KOPT-K1 (cell line): ENCODE measurements around the gene TRAFD1.

Experiments
- H3K27ac ChIP-seq: fragments of 200-600 bp; sonication (generic); 2 replicates; pipeline ENCODE4 v1.5.1; 2016; ENCODE audit warnings: antibody characterized with exemption, mild to moderate bottlenecking, low read depth, low read length; ENCODE audit not compliant: poor library complexity, severe bottlenecking
- H3K36me3 ChIP-seq: fragments of 200-600 bp; sonication (generic); 2 replicates; pipeline ENCODE4 v1.5.1; 2017; ENCODE audit warnings: antibody characterized with exemption, mild to moderate bottlenecking, low read length, moderate library complexity; ENCODE audit not compliant: insufficient read depth
- H3K9me3 ChIP-seq: fragments of 200-600 bp; sonication (generic); 2 replicates; pipeline ENCODE4 v1.5.1; 2017; ENCODE audit warnings: antibody characterized with exemption, low read length, mild to moderate bottlenecking; ENCODE audit not compliant: insufficient read depth, poor library complexity, severe bottlenecking

TRAFD1 gene

DNA sequence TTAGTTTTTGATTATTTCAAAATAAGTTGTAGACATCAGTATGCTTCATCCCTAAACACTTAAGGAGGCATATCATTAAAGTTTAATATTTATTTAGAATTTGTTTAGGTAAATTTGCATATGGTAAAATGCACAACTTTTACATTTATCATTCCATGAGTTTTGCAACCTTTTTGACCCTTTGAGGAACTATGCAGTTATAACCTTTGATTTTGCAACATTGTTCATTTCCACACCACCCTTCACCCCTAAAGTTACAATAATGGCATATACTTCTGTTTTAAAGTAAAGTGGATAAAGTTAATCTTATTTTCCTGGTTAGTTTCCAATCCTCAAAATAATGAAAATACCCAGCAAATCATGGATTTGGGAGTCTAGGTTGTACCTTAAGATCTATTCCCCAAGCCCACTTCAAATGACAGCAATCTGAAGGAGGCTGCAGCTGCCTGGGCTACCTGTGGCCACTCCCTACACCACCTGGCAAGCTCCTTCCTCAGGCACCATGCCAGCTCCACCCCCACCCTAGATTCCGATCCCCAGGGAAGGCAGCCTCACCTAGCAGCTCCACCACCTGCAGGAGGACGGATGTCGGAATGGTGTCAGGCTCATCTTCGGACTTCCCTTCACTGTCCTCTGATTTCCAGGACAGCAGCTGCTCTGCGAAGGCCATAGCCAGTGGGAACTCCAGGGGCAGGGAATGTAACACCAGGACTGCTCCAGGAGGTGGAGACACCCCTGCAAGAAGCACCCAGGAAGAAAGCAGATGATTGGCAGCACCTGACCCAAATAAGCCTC, 65.1 kb downstream of the TRAFD1 start:
- Histone ChIP-seq H3K9me3 (no peaks in the 10 kb centered on the region), H3K36me3 (peaks cover 70% of the 10 kb centered on the region), H3K27ac (no peak overlapping the region)

GRCh38 chr12:112191201-112191600, 65.8 kb downstream of the TRAFD1 start:
- Histone ChIP-seq H3K9me3 (no peaks in the 10 kb centered on the region), H3K27ac (no peak overlapping the region), H3K36me3 (peaks cover 68% of the 10 kb centered on the region)

DNA sequence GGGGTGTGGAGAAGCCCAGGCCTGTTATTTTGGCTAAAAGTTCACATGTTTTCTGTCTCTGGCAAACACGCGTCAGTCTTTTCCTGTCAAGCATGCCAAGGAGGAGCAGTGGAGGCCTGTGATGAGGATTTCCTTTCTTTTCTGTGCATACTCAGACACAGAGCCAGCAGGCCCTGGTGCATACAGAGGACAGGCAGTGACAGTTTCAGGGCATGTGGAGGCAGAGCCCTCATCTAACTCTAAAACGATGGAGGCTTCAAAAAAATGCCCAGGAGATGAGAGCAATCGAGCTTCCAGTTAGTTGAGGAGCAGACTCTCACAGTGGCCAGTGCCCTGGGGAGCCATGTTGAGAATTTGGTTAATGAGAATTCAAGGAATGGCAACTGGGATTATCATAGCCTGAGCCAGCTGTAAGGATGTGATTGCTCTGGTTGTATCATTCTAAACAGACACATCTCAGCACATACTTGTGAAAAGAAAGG, 66.5 kb downstream of the TRAFD1 start:
- Histone ChIP-seq H3K9me3 (no peaks in the 10 kb centered on the region), H3K27ac (no peak overlapping the region), H3K36me3 (peaks cover 68% of the 10 kb centered on the region)

DNA sequence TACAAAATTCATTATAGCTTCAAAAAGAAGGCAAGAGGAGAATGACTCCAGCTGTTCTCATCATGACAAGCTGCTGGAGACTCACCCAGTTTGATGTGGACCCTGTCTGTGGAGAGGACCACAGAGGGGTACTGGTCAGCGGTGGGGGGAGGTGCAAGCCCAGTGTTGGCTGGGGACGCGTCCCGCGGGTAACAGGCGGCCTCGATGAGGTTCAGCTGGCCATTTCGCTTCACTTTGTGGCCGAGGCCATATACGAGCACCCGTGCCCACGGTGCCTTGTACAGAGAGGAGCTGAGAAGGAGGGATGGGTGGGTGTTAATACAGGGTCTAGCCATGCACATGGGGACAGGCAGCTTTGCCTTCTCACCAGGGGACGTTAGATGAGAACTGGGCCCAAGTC, 67.1 kb downstream of the TRAFD1 start:
- H3K36me3 ChIP-seq, result peaks cover 66% of the 10 kb centered on the region

GRCh38 chr12:112194601-112195247, 69.4 kb downstream of the TRAFD1 start:
- H3K9me3 ChIP-seq, result no peaks in the 10 kb centered on the region
- no peak overlapping the region for H3K27ac ChIP-seq
- peaks cover 75% of the 10 kb centered on the region for H3K36me3 ChIP-seq

More for the DNA sequence above, 67.1 kb downstream of the TRAFD1 start:
- Histone ChIP-seq H3K9me3 (no peaks in the 10 kb centered on the region), H3K27ac (no peak overlapping the region)

DNA sequence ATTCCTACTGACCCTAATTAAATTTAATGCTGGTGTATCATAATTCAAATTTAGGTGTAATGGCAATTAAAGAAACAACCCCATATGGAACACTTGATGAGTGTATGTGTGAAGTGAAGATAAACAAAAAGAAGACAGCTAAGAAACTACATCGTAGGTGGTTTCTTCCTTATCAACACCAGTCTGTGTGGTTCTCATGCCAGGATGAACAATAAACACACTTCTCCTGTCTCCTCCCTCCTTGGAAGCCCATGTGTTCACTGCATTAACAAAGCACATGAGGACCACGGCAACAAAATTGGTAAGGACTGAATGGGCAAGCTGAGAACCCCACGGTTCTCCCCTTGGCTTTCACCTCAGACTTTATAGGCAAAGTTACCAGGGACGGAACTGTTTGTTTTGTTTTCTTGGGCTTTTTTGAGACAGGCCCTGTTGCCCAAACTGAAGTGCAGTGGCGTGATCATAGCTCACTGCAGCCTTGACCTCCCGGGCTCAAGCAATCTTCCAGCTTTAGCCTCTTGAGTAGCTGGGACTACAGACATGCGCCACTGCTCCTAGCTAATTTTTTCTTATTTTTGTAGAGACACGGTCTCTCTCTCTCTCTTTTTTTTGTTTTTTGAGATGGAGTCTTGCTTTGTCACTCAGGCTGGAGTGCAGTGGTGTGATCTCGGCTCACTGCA, 71.0 kb downstream of the TRAFD1 start:
- Histone ChIP-seq H3K27ac (no peak overlapping the region), H3K9me3 (no peaks in the 10 kb centered on the region), H3K36me3 (peaks cover 79% of the 10 kb centered on the region)

- H3K9me3 ChIP-seq, result no peaks in the 10 kb centered on the region
- H3K27ac ChIP-seq, result no peak overlapping the region
- H3K36me3 ChIP-seq, result peaks cover 73% of the 10 kb centered on the region
Observed at GRCh38 chr12:112198120-112198733, 72.9 kb downstream of the TRAFD1 start.

- H3K9me3 ChIP-seq, result no peaks in the 10 kb centered on the region
- peaks cover 72% of the 10 kb centered on the region for H3K36me3 ChIP-seq
- H3K27ac ChIP-seq, result no peak overlapping the region
Observed at GRCh38 chr12:112199136-112199535, 73.8 kb downstream of the TRAFD1 start.
